Panc1 (cell line): ENCODE measurements around the gene CARMIL1. TPM values are rescaled to one million over a fixed set of nuclear protein-coding genes. Genes with fewer than 3 reads are reported as not detected.

Source experiments
- ATAC-seq: fragments of 200-7000 bp; cut with Tn5 transposase; 2 replicates; pipeline ENCODE4 v1.9.1; 2020; ENCODE audit warnings: mild to moderate bottlenecking, moderate library complexity
- BruUV-seq: library from RNA; stranded (reverse); fragments of 400-500 nt; replicated peaks from 2 replicates; lab custom pipeline; 2021; lab: Mats Ljungman, UMichigan
- CTCF ChIA-PET: fragments of 300-600 bp; sonication (Branson Sonifier 250); formaldehyde crosslinking; loops from one replicate; lab custom pipeline; 2022; ENCODE audit warnings: antibody characterized with exemption; lab: Charles Lee
- POLR2A ChIA-PET: fragments of 300-600 bp; sonication (Branson Sonifier 250); formaldehyde crosslinking; loops from one replicate; lab custom pipeline; 2022; ENCODE audit warnings: antibody characterized with exemption; lab: Charles Lee
- DNase-seq: peaks from one replicate; pipeline ENCODE4 v3.0.0-alpha.2; 2010; ENCODE audit warnings: low read depth, low spot score
- H3K27ac ChIP-seq: 2 replicates; pipeline ENCODE4 v1.5.1; 2011; ENCODE audit warnings: mild to moderate bottlenecking, low read length, inconsistent platforms
- H3K27me3 ChIP-seq: fragments of 200-500 bp; sonication (Bioruptor generic); 2 replicates; pipeline ENCODE4 v1.6.0; 2014; ENCODE audit warnings: low read length, inconsistent platforms; ENCODE audit not compliant: control insufficient read depth, insufficient read depth
- H3K36me3 ChIP-seq: fragments of 200-500 bp; sonication (Bioruptor generic); 2 replicates; pipeline ENCODE4 v1.5.1; 2014; ENCODE audit warnings: inconsistent platforms, mild to moderate bottlenecking, low read length, moderate library complexity; ENCODE audit not compliant: control insufficient read depth, insufficient read depth
- H3K4me1 ChIP-seq: 2 replicates; pipeline ENCODE4 v1.5.1; 2011; ENCODE audit warnings: inconsistent platforms, mild to moderate bottlenecking, low read length, moderate library complexity; ENCODE audit not compliant: control insufficient read depth, insufficient read depth
- H3K4me3 ChIP-seq, 2 experiments: 2 replicates each; pipeline ENCODE4 v1.5.1; 2011 to 2012; ENCODE audit warnings: low read depth in 2 of 2, low read length in 2 of 2, mild to moderate bottlenecking in 2 of 2, inconsistent platforms in 1 of 2, moderate library complexity in 1 of 2
- H3K9me3 ChIP-seq: fragments of 200-500 bp; sonication (Bioruptor generic); 2 replicates; pipeline ENCODE4 v1.5.1; 2014; ENCODE audit warnings: low read depth, mild to moderate bottlenecking, inconsistent platforms, low read length, moderate library complexity; ENCODE audit not compliant: control insufficient read depth, insufficient read depth
- POLR2AphosphoS5 ChIP-seq: IDR thresholded peaks from 2 replicates; pipeline ENCODE4 v1.6.1; 2012; ENCODE audit warnings: mild to moderate bottlenecking, low read depth, low read length, moderate library complexity
- SIN3A ChIP-seq: IDR thresholded peaks from 2 replicates; pipeline ENCODE4 v1.6.1; 2012; ENCODE audit warnings: low read depth, mild to moderate bottlenecking, low read length, moderate library complexity, borderline replicate concordance; ENCODE audit not compliant: insufficient read depth
- TCF7L2 ChIP-seq: IDR thresholded peaks from 2 replicates; pipeline ENCODE4 v1.6.1; 2011; ENCODE audit warnings: mild to moderate bottlenecking, low read depth, low read length, inconsistent platforms
- in situ Hi-C: cut with HindIII; loops from 2 replicates; pipeline ENCODE4 v1.10.0; 2016; ENCODE audit warnings: low sequenced_read_pairs, low pct_unique_long_range_greater_than_20kb
- intact Hi-C: fragments of 100-400 bp; cut with micrococcal nuclease; formaldehyde crosslinking; loops from one replicate; pipeline ENCODE4 v1.10.0; 2022; ENCODE audit not compliant: unreplicated experiment
- total RNA-seq: library from RNA; stranded (reverse); gene quantifications from one replicate; pipeline ENCODE4 v1.2.1, GENCODE V29; 2021; ENCODE audit not compliant: unreplicated experiment
- TF ChIP-seq, protein P1 (sequence below): fragments of 450-650 bp; IDR thresholded peaks from 2 replicates; pipeline ENCODE4 v1.5.1; 2017; ENCODE audit warnings: mild to moderate bottlenecking
- TF ChIP-seq, protein P2 (sequence below), 2 experiments: IDR thresholded peaks; 2 replicates each; pipeline ENCODE4 v1.6.1; 2011 to 2012; ENCODE audit warnings: low read depth in 2 of 2, control low read depth in 1 of 2, low read length in 1 of 2, mild to moderate bottlenecking in 1 of 2, moderate library complexity in 1 of 2; ENCODE audit not compliant: insufficient read depth in 1 of 2

CARMIL1 gene
- total RNA-seq, 1 experiment from 2014 or later = 4.0 TPM

DNA sequence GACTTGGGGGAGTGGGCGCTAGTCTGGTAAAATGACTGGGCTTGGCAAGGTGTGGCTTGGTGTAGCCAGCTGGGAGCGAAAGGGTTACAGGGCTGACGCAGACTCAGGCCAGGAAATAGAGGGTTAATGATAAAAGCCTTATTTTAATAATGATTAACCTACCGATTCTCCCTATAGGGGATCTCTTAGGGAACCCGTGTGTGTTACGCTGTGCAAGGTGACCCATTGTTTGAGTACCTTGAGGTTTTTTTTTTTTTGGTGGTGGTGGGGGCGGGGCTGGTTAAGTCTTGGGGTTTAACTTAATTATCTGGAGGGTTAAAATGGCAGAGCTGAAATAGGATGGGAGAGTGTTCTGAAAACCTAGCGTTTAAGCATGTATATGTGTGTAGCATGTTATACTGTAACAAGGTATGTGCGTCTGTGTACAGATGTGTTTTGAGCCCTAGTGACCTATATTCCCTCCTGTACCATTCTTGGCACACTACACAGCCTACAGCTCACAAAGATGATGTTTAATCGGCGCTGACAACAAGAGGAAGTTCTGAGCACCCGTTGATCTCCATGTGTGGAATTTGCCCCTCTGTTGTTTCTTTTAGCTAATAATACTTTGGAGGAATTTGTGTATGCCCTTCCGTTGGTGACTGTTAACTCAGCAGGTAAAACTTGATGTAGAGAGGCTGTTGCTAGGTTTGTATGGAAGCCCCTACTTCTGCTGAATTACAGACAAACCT is 1.3 kb downstream of the CARMIL1 start:
- intact Hi-C loops (no loop called here), in situ Hi-C loops (no loop called here)
- H3K27me3 ChIP-seq = no peaks in the 10 kb centered on the region
- POLR2A ChIA-PET = no interaction called here
- H3K9me3 ChIP-seq = no peaks in the 10 kb centered on the region
- H3K4me3 ChIP-seq = peak overlapping the region; percentile 62 to 75
- DNase-seq (no peak), ATAC-seq (no peak)
- H3K36me3 ChIP-seq = no peaks in the 10 kb centered on the region; the same call in 1 of the 2 replicates
- BruUV-seq = no TSS peak
- H3K27ac ChIP-seq = no peak overlapping the region
- H3K4me1 ChIP-seq = peaks cover 9% of the 10 kb centered on the region; the same call in 1 of the 2 replicates
- CTCF ChIA-PET = interaction anchor here (0.6 kb wide), 1 partner anchor 249 kb away, joined by 3 read pairs; no protein-coding TSS in a partner anchor
- TF ChIP-seq TCF7L2 = no peak
- TF ChIP-seq, protein P1, sequence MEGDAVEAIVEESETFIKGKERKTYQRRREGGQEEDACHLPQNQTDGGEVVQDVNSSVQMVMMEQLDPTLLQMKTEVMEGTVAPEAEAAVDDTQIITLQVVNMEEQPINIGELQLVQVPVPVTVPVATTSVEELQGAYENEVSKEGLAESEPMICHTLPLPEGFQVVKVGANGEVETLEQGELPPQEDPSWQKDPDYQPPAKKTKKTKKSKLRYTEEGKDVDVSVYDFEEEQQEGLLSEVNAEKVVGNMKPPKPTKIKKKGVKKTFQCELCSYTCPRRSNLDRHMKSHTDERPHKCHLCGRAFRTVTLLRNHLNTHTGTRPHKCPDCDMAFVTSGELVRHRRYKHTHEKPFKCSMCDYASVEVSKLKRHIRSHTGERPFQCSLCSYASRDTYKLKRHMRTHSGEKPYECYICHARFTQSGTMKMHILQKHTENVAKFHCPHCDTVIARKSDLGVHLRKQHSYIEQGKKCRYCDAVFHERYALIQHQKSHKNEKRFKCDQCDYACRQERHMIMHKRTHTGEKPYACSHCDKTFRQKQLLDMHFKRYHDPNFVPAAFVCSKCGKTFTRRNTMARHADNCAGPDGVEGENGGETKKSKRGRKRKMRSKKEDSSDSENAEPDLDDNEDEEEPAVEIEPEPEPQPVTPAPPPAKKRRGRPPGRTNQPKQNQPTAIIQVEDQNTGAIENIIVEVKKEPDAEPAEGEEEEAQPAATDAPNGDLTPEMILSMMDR = no peak
- TF ChIP-seq, protein P2, sequence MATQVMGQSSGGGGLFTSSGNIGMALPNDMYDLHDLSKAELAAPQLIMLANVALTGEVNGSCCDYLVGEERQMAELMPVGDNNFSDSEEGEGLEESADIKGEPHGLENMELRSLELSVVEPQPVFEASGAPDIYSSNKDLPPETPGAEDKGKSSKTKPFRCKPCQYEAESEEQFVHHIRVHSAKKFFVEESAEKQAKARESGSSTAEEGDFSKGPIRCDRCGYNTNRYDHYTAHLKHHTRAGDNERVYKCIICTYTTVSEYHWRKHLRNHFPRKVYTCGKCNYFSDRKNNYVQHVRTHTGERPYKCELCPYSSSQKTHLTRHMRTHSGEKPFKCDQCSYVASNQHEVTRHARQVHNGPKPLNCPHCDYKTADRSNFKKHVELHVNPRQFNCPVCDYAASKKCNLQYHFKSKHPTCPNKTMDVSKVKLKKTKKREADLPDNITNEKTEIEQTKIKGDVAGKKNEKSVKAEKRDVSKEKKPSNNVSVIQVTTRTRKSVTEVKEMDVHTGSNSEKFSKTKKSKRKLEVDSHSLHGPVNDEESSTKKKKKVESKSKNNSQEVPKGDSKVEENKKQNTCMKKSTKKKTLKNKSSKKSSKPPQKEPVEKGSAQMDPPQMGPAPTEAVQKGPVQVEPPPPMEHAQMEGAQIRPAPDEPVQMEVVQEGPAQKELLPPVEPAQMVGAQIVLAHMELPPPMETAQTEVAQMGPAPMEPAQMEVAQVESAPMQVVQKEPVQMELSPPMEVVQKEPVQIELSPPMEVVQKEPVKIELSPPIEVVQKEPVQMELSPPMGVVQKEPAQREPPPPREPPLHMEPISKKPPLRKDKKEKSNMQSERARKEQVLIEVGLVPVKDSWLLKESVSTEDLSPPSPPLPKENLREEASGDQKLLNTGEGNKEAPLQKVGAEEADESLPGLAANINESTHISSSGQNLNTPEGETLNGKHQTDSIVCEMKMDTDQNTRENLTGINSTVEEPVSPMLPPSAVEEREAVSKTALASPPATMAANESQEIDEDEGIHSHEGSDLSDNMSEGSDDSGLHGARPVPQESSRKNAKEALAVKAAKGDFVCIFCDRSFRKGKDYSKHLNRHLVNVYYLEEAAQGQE (IDR thresholded peaks at IDR 0.05; ENCODE audit: insufficient read depth in 1 of 2, low read depth in 2 of 2, low read length in 1 of 2) = no peak
- TF ChIP-seq SIN3A = no peak
- TF ChIP-seq POLR2AphosphoS5 = no peak

DNA sequence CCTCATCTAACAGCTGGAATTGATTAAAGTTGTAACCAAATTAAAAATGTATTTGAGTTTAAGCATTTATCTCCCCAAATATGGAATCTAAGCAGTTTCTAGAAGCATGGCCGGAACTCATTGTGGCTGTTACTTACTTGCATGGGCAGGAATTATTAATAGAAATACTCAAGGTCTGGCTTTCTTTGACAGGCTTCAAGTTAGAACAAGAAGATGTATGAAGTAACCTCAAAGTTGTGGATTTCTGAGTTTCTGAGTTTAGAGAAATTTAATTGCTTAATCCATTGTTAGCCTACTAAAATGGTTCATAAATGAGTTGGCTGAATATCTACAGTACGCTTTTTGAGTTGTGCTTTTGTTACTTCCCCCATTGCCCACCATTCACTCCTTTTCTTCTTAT is 7.7 kb downstream of the CARMIL1 start:
- no peak for DNase-seq
- CTCF ChIA-PET = no interaction called here
- TF ChIP-seq SIN3A (no peak), POLR2AphosphoS5 (no peak), TCF7L2 (no peak)
- TF ChIP-seq, protein P2 (IDR thresholded peaks at IDR 0.05; ENCODE audit: insufficient read depth in 1 of 2, low read depth in 2 of 2, low read length in 1 of 2) = no peak
- TF ChIP-seq, protein P1 = no peak
- no peaks in the 10 kb centered on the region for H3K9me3 ChIP-seq
- no peaks in the 10 kb centered on the region for H3K36me3 ChIP-seq
- intact Hi-C loops = no loop called here
- no peak for ATAC-seq
- H3K27me3 ChIP-seq = no peaks in the 10 kb centered on the region
- H3K27ac ChIP-seq = no peak overlapping the region
- BruUV-seq = no TSS peak
- POLR2A ChIA-PET = no interaction called here
- in situ Hi-C loops = no loop called here
- no peaks in the 10 kb centered on the region for H3K4me1 ChIP-seq
- no peak overlapping the region for H3K4me3 ChIP-seq
